RWPE2 (cell line): Measurements from ENCODE around the gene EFNB1.
A peak's percentile ranks its signal among the peaks of the same experiment; 100 is the strongest.

ENCODE experiments used
- ATAC-seq: fragments of 200-7000 bp; cut with Tn5 transposase; 3 replicates; pipeline ENCODE4 v1.9.1; 2021; ENCODE audit warnings: low read depth
- DNase-seq: peaks from one replicate; pipeline ENCODE4 v3.0.0-alpha.2; 2020; ENCODE audit warnings: low spot score
- H3K27ac ChIP-seq: fragments of 450-650 bp; 2 replicates; pipeline ENCODE4 v1.5.1; 2017; ENCODE audit warnings: mild to moderate bottlenecking; ENCODE audit not compliant: poor library complexity, severe bottlenecking
- H3K27me3 ChIP-seq: fragments of 250-450 bp; sonication (Bioruptor Pico); 2 replicates; pipeline ENCODE4 v1.5.1; 2021; ENCODE audit warnings: mild to moderate bottlenecking, moderate library complexity; ENCODE audit not compliant: insufficient read depth, poor library complexity, severe bottlenecking
- H3K36me3 ChIP-seq: fragments of 250-450 bp; sonication (Bioruptor Pico); 2 replicates; pipeline ENCODE4 v1.5.1; 2020; ENCODE audit warnings: low read depth, mild to moderate bottlenecking, moderate library complexity
- H3K4me1 ChIP-seq: fragments of 250-450 bp; sonication (Bioruptor Pico); 2 replicates; pipeline ENCODE4 v1.5.1; 2021; ENCODE audit warnings: mild to moderate bottlenecking, moderate library complexity; ENCODE audit not compliant: insufficient read depth, poor library complexity, severe bottlenecking
- H3K4me3 ChIP-seq: fragments of 250-450 bp; sonication (Bioruptor Pico); 2 replicates; pipeline ENCODE4 v1.5.1; 2021; ENCODE audit warnings: mild to moderate bottlenecking, moderate library complexity; ENCODE audit not compliant: severe bottlenecking
- H3K9me3 ChIP-seq: fragments of 250-450 bp; sonication (Bioruptor Pico); 2 replicates; pipeline ENCODE4 v1.5.1; 2021; ENCODE audit warnings: mild to moderate bottlenecking, moderate library complexity; ENCODE audit not compliant: severe bottlenecking
- CTCF ChIP-seq: fragments of 450-650 bp; IDR thresholded peaks from one replicate; pipeline ENCODE4 v1.5.1; 2017; ENCODE audit warnings: mild to moderate bottlenecking, moderate library complexity; ENCODE audit not compliant: poor library complexity, severe bottlenecking

Gene EFNB1

GRCh38 chrX:68872171-68872570 is 43.4 kb downstream of the EFNB1 start:
- H3K27ac ChIP-seq = no peak overlapping the region
- TF ChIP-seq CTCF = no peak
- no peak for DNase-seq
- ATAC-seq = no peak
- no peaks in the 10 kb centered on the region for H3K36me3 ChIP-seq
- no peak overlapping the region for H3K4me3 ChIP-seq
- no peaks in the 10 kb centered on the region for H3K9me3 ChIP-seq
- no peaks in the 10 kb centered on the region for H3K27me3 ChIP-seq
- no peaks in the 10 kb centered on the region for H3K4me1 ChIP-seq

DNA sequence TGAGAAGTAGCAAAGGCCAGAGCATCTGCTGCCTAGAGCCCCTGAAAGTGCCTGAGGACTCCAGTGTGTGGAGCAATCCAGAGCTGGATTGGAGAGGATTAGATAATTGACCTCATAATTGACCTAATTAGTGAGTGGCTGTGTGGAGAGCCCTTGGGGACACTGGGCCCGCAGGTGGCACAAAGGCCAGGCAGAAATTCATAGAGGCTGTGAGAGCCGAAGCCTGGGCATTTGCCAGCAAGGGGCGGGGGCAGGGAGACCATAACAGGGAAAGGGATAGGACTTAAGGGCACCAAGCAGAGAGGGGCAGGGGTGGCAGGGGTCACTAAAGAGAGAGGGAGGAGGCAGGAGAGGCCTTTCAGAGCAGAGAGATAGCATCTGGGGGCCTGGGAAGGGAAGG is 45.3 kb downstream of the EFNB1 start:
- H3K9me3 ChIP-seq = no peaks in the 10 kb centered on the region
- no peaks in the 10 kb centered on the region for H3K27me3 ChIP-seq
- H3K4me1 ChIP-seq = peaks cover 8% of the 10 kb centered on the region
- H3K4me3 ChIP-seq = no peak overlapping the region
- no peaks in the 10 kb centered on the region for H3K36me3 ChIP-seq
- no peak for DNase-seq
- H3K27ac ChIP-seq = no peak overlapping the region
- no peak for ATAC-seq
- TF ChIP-seq CTCF = no peak

DNA sequence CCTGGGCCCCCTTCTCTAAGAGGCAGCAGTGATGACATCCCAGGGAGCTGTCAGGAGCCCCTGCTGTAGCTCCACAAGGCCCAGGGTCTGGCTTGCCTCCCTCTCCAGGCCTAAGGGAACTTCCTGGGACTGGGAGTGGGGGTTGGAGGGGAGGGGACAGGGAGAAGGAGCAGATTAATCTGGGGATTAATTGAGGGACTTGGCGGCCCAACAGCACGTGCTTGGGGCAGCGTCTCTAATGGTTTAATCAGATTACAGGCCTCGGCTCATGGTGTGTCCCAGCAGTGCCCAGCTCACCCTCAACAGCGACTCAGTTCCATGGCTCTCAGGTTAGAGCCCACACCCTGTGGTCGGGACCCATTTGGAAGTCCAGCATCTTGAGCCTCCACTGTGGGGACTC is 47.9 kb downstream of the EFNB1 start:
- H3K4me1 ChIP-seq = peaks cover 13% of the 10 kb centered on the region
- H3K27ac ChIP-seq = no peak overlapping the region
- no peaks in the 10 kb centered on the region for H3K36me3 ChIP-seq
- ATAC-seq (no peak), DNase-seq (no peak)
- no peaks in the 10 kb centered on the region for H3K9me3 ChIP-seq
- H3K4me3 ChIP-seq = no peak overlapping the region
- no peaks in the 10 kb centered on the region for H3K27me3 ChIP-seq
- no peak for TF ChIP-seq CTCF

DNA sequence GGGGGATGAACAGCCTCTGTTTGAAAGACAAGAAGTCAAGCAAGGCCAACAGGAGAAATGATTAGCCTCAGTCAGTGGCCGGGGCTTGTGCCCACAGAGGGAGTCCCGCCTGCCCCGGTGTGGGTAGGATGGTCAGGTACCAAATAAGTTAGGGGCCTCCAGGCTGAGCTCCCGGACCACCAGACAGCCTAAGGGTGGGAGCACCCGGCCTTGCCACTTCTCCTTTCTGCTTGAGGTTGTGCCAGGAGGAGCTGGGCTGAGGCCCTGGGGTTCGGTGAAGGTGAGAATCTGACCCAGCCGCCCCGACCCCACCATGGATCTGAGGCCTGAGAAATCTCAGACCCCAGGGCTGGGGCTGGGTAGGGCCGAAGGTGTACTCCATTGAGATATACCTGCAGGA is 48.8 kb downstream of the EFNB1 start:
- no peak for DNase-seq
- H3K27ac ChIP-seq = no peak overlapping the region
- no peaks in the 10 kb centered on the region for H3K27me3 ChIP-seq
- ATAC-seq = no peak
- H3K9me3 ChIP-seq = no peaks in the 10 kb centered on the region
- H3K4me3 ChIP-seq = no peak overlapping the region
- no peaks in the 10 kb centered on the region for H3K36me3 ChIP-seq
- H3K4me1 ChIP-seq = peaks cover 13% of the 10 kb centered on the region
- no peak for TF ChIP-seq CTCF

DNA sequence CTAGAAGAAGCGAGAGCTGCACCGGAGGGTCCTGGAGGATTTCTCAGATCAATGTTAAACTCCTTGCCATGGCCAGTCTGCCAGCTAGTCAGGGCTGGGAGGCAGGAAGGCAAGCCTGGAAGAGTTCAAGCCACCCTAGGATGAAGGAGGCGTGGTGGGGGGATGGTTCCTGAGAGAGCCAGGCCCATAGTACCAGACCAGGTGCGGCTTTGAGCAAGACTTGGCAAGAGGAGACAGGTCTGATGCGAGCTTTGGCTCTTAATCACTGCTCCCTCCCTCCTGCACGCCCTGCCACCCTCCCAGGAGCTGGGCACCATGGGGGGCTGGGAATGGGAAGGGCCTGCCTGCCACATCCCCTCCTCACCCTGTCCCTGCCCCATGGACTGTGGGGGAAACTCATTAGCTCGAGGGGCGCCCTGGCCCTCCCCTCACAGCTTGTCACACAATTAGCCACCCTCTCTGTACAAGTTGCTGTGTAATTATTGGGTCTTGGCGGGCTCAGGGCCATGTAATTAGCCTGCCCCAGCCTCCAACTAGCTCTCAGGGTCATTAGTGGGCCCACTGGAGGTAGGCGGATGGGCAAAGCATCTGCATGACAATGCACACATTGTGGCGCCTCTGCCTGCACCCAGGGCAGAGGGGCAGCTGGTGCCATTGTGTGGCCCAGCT is 50.3 kb downstream of the EFNB1 start:
- TF ChIP-seq CTCF = no peak

More for the DNA sequence above, 50.3 kb downstream of the EFNB1 start:
- H3K9me3 ChIP-seq = no peaks in the 10 kb centered on the region
- no peaks in the 10 kb centered on the region for H3K36me3 ChIP-seq
- ATAC-seq (peak; percentile 97), DNase-seq (peak; percentile 84)
- H3K4me3 ChIP-seq = no peak overlapping the region
- H3K27ac ChIP-seq = peak overlapping the region; percentile 55
- peaks cover 13% of the 10 kb centered on the region for H3K4me1 ChIP-seq
- H3K27me3 ChIP-seq = no peaks in the 10 kb centered on the region
